NCI-H146 treated with DMSO at 0.1 percent for 48 hours (cell line): Measurements from ENCODE around the gene SLC5A3.

Experiments
- DNase-seq: peaks from one replicate; lab custom pipeline; 2025; ENCODE audit not compliant: unreplicated experiment; lab: John Stamatoyannopoulos, UW

Gene SLC5A3

GRCh38 chr21:34073032-34073748, at the start of gene SLC5A3, which contains the start of gene MRPS6:
Gene SLC5A3 (plus strand): TSS chr21:34073578. CDS start chr21:34095199, 21,621 bp downstream.
Gene MRPS6 (plus strand): TSS chr21:34073578. CDS start chr21:34073701, 123 bp downstream.
- peak; percentile 56 for DNase-seq

- DNase-seq: no peak
Measured at GRCh38 chr21:34023691-34024373, 49.5 kb upstream of the SLC5A3 start.

- no peak for DNase-seq
Measured at GRCh38 chr21:34024374-34024693, 49.0 kb upstream of the SLC5A3 start.

GRCh38 chr21:34027721-34028461, 45.5 kb upstream of the SLC5A3 start:
- no peak for DNase-seq

- no peak for DNase-seq
Measured at GRCh38 chr21:34029743-34030528, 43.4 kb upstream of the SLC5A3 start.

GRCh38 chr21:34031835-34032370, 41.5 kb upstream of the SLC5A3 start:
- DNase-seq: no peak

- no peak for DNase-seq
Measured at GRCh38 chr21:34034369-34035014, 38.9 kb upstream of the SLC5A3 start.

GRCh38 chr21:34035619-34036354, 37.6 kb upstream of the SLC5A3 start:
- no peak for DNase-seq

- no peak for DNase-seq
Measured at GRCh38 chr21:34037009-34037795, 36.2 kb upstream of the SLC5A3 start.

- no peak for DNase-seq
Measured at GRCh38 chr21:34039678-34040382, 33.5 kb upstream of the SLC5A3 start.

- no peak for DNase-seq
Measured at GRCh38 chr21:34042735-34043134, 30.6 kb upstream of the SLC5A3 start.

GRCh38 chr21:34043333-34043732, 30.0 kb upstream of the SLC5A3 start:
- DNase-seq: no peak

GRCh38 chr21:34046917-34047316, 26.5 kb upstream of the SLC5A3 start:
- no peak for DNase-seq

GRCh38 chr21:34047835-34048234, 25.5 kb upstream of the SLC5A3 start:
- no peak for DNase-seq

- DNase-seq: no peak
Measured at GRCh38 chr21:34052171-34052570, 21.2 kb upstream of the SLC5A3 start.

- DNase-seq: peak; percentile 61
Measured at GRCh38 chr21:34054259-34054658, 19.1 kb upstream of the SLC5A3 start.

GRCh38 chr21:34055615-34056014, 17.8 kb upstream of the SLC5A3 start:
- DNase-seq: no peak

- DNase-seq: no peak
Measured at GRCh38 chr21:34061983-34062382, 11.4 kb upstream of the SLC5A3 start.
